DOHH2 (cell line): ENCODE measurements around the gene PCDH15.

Source experiments
- H3F3A ChIP-seq: fragments of 200-600 bp; sonication (generic), shearing (Covaris generic); 2 replicates; pipeline ENCODE4 v1.6.0; 2016; ENCODE audit warnings: antibody characterized with exemption, mild to moderate bottlenecking; ENCODE audit not compliant: control insufficient read depth, insufficient read depth
- H3K27ac ChIP-seq: fragments of 200-600 bp; sonication (generic); 2 replicates; pipeline ENCODE4 v1.5.1; 2014; ENCODE audit warnings: low read depth, mild to moderate bottlenecking, low read length, moderate library complexity
- H3K27me3 ChIP-seq: fragments of 200-600 bp; sonication (generic); 2 replicates; pipeline ENCODE4 v1.6.1; 2014; ENCODE audit warnings: mild to moderate bottlenecking, low read length, mixed read lengths; ENCODE audit not compliant: control insufficient read depth
- H3K36me3 ChIP-seq: fragments of 200-600 bp; sonication (generic); 2 replicates; pipeline ENCODE4 v1.6.1; 2014; ENCODE audit warnings: mild to moderate bottlenecking, low read length, moderate library complexity, mixed read lengths; ENCODE audit not compliant: control insufficient read depth
- H3K4me1 ChIP-seq: fragments of 200-600 bp; sonication (generic); 2 replicates; pipeline ENCODE4 v1.6.1; 2014; ENCODE audit warnings: mild to moderate bottlenecking, low read length, mixed read lengths; ENCODE audit not compliant: control insufficient read depth
- H3K4me2 ChIP-seq: fragments of 200-600 bp; sonication (generic); 2 replicates; pipeline ENCODE4 v1.6.0; 2014; ENCODE audit warnings: mild to moderate bottlenecking, low read length, moderate library complexity
- H3K4me3 ChIP-seq: fragments of 200-600 bp; sonication (generic); 2 replicates; pipeline ENCODE4 v1.5.1; 2014; ENCODE audit warnings: mild to moderate bottlenecking, low read length, mixed read lengths
- H3K79me2 ChIP-seq: fragments of 200-600 bp; sonication (generic); 2 replicates; pipeline ENCODE4 v1.6.1; 2014; ENCODE audit warnings: mild to moderate bottlenecking, low read length, mixed read lengths; ENCODE audit not compliant: control insufficient read depth
- H3K9me2 ChIP-seq: fragments of 200-600 bp; sonication (generic); replicated peaks from 2 replicates; pipeline ENCODE4 v1.6.1; 2014; ENCODE audit warnings: mild to moderate bottlenecking, low read length, mixed read lengths; ENCODE audit not compliant: control insufficient read depth
- H3K9me3 ChIP-seq: fragments of 200-600 bp; sonication (generic); 2 replicates; pipeline ENCODE4 v1.6.1; 2014; ENCODE audit warnings: antibody characterized with exemption, low read length, mixed read lengths; ENCODE audit not compliant: control insufficient read depth, insufficient read depth
- H4K20me1 ChIP-seq: fragments of 200-600 bp; sonication (generic); 2 replicates; pipeline ENCODE4 v1.6.0; 2014; ENCODE audit warnings: low read depth, mild to moderate bottlenecking, antibody characterized with exemption, low read length, moderate library complexity; ENCODE audit not compliant: control insufficient read depth, insufficient read depth
- EZH2phosphoT487 ChIP-seq: fragments of 200-600 bp; sonication (generic); IDR thresholded peaks from 2 replicates; pipeline ENCODE4 v1.6.1; 2017; ENCODE audit warnings: borderline replicate concordance, mild to moderate bottlenecking, antibody characterized with exemption, low read length, moderate library complexity, mixed read lengths
- TF ChIP-seq, protein P1 (sequence below): fragments of 200-600 bp; sonication (generic); IDR thresholded peaks from one replicate; pipeline ENCODE4 v1.5.1; 2014; ENCODE audit warnings: antibody characterized with exemption, mild to moderate bottlenecking, low read depth, low read length; ENCODE audit not compliant: poor library complexity, severe bottlenecking

The PCDH15 gene

DNA sequence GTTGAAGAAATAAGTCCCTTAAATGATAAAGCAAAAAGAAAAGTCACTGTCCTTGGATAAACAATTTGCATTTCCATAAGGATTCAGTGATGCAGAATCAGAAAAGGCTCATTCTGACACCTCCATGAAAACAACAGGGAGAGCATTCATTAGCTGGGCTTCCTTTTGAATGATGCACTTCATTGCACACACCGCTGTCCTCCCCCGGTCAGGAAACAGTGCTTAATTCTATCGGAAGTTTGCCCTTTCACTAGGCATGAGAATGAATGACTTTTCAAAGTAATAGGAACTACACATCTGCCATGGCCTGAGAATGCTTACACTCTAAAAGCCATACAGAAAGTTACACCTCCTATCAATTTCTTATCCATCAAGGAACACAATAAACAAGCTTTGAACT, 4.2 kb downstream of the PCDH15 start:
- Histone ChIP-seq H3K4me2 (no peak overlapping the region), H3K9me3 (no peaks in the 10 kb centered on the region), H3K4me1 (no peaks in the 10 kb centered on the region), H3F3A (no peaks in the 10 kb centered on the region), H3K36me3 (no peaks in the 10 kb centered on the region), H3K27ac (no peak overlapping the region), H3K9me2 (no peaks in the 10 kb centered on the region), H3K27me3 (no peaks in the 10 kb centered on the region), H3K79me2 (no peaks in the 10 kb centered on the region), H3K4me3 (no peak overlapping the region), H4K20me1 (no peaks in the 10 kb centered on the region)
- TF ChIP-seq, protein P1, sequence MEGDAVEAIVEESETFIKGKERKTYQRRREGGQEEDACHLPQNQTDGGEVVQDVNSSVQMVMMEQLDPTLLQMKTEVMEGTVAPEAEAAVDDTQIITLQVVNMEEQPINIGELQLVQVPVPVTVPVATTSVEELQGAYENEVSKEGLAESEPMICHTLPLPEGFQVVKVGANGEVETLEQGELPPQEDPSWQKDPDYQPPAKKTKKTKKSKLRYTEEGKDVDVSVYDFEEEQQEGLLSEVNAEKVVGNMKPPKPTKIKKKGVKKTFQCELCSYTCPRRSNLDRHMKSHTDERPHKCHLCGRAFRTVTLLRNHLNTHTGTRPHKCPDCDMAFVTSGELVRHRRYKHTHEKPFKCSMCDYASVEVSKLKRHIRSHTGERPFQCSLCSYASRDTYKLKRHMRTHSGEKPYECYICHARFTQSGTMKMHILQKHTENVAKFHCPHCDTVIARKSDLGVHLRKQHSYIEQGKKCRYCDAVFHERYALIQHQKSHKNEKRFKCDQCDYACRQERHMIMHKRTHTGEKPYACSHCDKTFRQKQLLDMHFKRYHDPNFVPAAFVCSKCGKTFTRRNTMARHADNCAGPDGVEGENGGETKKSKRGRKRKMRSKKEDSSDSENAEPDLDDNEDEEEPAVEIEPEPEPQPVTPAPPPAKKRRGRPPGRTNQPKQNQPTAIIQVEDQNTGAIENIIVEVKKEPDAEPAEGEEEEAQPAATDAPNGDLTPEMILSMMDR = no peak
- no peak for TF ChIP-seq EZH2phosphoT487

DNA sequence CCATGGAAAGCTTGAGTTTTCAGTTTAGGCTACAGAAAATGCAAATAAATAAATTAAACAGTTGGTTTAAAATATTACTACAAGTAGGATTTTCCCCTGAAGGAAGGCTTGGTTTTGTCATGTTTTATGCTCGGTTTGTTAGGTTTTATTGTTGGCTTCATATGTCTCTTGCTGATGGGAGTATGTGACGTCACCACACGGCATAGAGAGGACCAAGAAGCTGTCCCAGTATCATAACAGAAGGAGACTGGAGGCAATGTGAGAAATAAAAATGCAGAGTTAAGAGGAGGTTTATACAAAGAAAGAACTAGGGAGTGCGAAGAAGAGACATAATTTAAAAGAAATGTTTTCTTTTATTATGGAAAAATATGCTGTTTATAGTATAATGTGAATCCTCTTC, 24.4 kb downstream of the PCDH15 start:
- H3K36me3 ChIP-seq = no peaks in the 10 kb centered on the region
- TF ChIP-seq EZH2phosphoT487 = no peak
- TF ChIP-seq, protein P1 = no peak
- no peaks in the 10 kb centered on the region for H3K9me2 ChIP-seq
- no peak overlapping the region for H3K4me3 ChIP-seq
- H3K9me3 ChIP-seq = no peaks in the 10 kb centered on the region
- H3K27me3 ChIP-seq = no peaks in the 10 kb centered on the region
- no peaks in the 10 kb centered on the region for H3K79me2 ChIP-seq
- no peaks in the 10 kb centered on the region for H4K20me1 ChIP-seq
- H3K4me2 ChIP-seq = no peak overlapping the region
- no peaks in the 10 kb centered on the region for H3K4me1 ChIP-seq
- H3F3A ChIP-seq = no peaks in the 10 kb centered on the region
- H3K27ac ChIP-seq = no peak overlapping the region

DNA sequence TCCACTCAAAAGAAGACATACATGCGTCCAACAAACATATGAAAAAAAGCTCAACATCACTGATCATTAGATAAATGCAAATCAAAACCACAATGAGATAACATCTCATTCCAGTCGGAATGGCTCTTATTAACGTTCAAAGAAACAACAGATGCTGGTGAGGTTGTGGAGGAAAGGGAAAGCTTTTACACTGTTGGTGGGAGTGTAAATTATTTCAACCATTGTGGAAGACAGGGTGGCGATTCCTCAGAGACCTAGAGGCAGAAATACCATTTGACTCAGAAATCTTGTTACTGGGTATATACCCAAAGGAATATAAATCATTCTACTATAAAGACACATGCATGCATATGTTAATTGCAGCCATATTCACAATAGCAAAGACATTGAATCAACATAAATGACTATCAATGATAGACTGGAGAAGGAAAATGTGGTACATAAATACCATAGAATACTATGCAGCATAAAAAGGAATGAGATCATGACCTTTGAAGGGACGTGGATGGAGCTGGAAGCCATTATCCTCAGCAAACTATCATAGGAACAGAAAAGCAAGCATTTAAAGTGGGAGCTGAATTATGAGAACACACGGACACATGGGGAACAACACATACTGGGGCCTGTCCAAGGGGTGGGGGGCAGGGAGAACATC, 28.4 kb downstream of the PCDH15 start:
- H3K79me2 ChIP-seq = no peaks in the 10 kb centered on the region
- no peak for TF ChIP-seq EZH2phosphoT487
- TF ChIP-seq, protein P1 = no peak
- H3K9me2 ChIP-seq = no peaks in the 10 kb centered on the region
- no peak overlapping the region for H3K27ac ChIP-seq
- H3K36me3 ChIP-seq = no peaks in the 10 kb centered on the region
- no peak overlapping the region for H3K4me2 ChIP-seq
- no peaks in the 10 kb centered on the region for H3F3A ChIP-seq
- H3K4me1 ChIP-seq = no peaks in the 10 kb centered on the region
- H3K4me3 ChIP-seq = no peak overlapping the region
- H3K9me3 ChIP-seq = no peaks in the 10 kb centered on the region
- H3K27me3 ChIP-seq = no peaks in the 10 kb centered on the region
- H4K20me1 ChIP-seq = no peaks in the 10 kb centered on the region
